ENCODE data around the gene SINHCAF. TPM values are rescaled to one million over a fixed set of nuclear protein-coding genes. Genes with fewer than 3 reads are reported as not detected.

The SINHCAF gene
- total RNA-seq, 1 donor = 14.9 TPM

- DNase-seq (ENCODE audit: low read depth) = no peak
- no peak for TF ChIP-seq CTCF (IDR thresholded peaks at IDR 0.05; ENCODE audit: insufficient read depth, low read length)
- H3K4me3 ChIP-seq (ENCODE audit: low read depth, low read length) = no peak overlapping the region
These were observed 29.8 kb upstream of the SINHCAF start for GRCh38 chr12:31355747-31356107.

DNA sequence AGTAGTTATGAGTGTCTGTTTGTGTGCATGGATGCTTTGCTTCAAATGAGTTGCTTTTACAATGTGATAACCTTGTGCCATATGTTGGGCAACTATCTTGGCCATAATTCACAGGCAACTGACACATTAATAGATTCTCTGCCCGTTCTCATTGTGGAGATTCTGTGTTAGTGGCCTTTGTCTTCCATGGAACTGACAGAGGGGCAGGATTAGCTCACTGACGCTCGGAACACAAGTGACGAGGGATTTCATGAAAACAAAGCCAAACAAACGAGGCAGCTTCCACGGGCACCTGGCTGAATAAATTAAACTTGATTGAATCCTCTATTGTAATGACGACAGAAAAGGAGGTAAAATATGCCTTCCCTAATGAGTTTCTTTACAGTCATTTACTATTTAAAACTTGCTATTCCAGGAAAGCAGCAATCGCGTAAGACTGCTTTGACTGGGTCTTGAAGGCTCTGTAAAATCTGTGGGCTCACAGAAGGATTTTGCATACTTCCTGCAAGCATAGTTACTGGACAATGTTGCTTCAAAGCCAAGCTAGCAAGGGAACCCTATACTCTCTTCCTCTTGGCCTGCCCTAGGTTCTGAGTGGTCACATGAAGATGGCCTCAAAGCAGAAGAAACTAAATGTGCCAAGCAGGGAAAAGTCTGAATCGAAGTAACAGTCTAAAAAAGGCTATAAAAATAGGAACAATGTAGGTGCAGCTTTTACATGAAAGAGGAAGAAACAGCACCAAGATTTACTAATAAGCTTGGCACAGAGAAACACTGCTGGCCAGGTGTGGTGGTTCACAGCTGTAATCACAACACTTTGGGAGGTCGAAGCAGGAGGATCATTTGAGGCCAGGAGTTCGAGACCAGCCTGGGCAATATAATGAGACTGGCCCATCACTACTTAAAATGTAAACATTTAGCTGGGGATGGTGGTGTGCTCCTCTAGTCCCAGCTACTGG, 28.1 kb upstream of the SINHCAF start:
- no peak for TF ChIP-seq CTCF (IDR thresholded peaks at IDR 0.05; ENCODE audit: insufficient read depth, low read length)
- DNase-seq (ENCODE audit: low read depth) = no peak
- no peak overlapping the region for H3K4me3 ChIP-seq (ENCODE audit: low read depth, low read length)

GRCh38 chr12:31346267-31346666, 20.3 kb upstream of the SINHCAF start:
- no peak for TF ChIP-seq CTCF (IDR thresholded peaks at IDR 0.05; ENCODE audit: insufficient read depth, low read length)
- no peak for DNase-seq (ENCODE audit: low read depth)
- no peak overlapping the region for H3K4me3 ChIP-seq (ENCODE audit: low read depth, low read length)

GRCh38 chr12:31343139-31343538, 17.2 kb upstream of the SINHCAF start:
- H3K4me3 ChIP-seq (ENCODE audit: low read depth, low read length) = no peak overlapping the region
- no peak for TF ChIP-seq CTCF (IDR thresholded peaks at IDR 0.05; ENCODE audit: insufficient read depth, low read length)
- no peak for DNase-seq (ENCODE audit: low read depth)

DNA sequence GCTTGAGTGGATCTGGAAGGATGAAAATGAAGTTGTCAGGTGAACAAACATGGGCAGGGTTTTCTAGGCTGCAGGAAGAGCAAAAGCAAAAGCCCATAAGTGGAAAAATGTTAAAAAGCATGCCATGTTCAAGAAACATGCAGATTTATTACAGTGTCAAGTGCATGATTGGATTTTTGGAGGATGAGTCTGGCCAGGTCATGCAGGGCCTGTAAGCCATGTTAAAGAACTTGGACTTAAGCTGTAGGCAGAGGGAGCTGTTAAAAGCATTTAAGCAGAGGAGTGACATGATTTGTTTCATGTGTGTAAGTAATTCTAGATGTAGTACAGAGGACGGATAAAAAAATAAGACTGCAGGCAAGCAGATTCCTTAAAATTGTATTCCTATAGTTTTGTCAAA, 16.3 kb upstream of the SINHCAF start:
- no peak for TF ChIP-seq CTCF (IDR thresholded peaks at IDR 0.05; ENCODE audit: insufficient read depth, low read length)
- H3K4me3 ChIP-seq (ENCODE audit: low read depth, low read length) = no peak overlapping the region
- DNase-seq (ENCODE audit: low read depth) = no peak

DNA sequence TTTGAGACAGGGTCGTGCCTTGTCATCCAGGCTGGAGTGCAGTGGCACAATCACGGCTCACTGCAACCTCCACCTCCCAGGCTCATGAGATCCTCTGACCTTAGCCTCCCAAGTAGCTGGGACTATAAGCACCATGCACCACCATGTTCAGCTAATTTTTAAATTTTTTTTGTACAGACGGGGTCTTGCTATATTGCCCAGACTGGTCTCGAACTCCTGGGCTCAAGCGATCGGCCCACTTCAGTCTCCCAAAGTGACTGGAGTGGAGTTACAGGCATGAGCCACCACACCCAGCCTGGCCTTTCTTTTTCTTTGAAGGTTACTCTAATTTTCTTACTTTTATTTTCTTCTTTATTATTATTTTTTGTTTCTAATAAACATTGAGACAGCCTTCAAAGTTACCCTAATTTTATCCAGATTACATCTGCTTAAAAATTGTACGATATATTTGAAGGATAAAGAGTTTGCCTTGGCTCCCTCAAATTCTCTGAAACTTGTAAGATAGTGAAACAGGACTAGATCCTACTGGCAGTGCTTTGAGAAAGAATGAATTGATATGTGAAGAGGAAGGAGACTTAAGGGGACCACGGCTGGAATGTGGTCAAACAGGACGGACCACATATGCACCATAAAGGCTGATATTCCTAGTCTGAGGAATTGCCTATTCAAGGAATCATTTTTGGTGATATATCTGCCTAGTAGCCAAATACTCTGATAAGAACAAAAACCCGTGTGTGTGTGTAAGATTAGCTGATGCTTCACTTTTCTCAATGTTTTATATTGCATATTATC, 14.1 kb upstream of the SINHCAF start:
- TF ChIP-seq CTCF (IDR thresholded peaks at IDR 0.05; ENCODE audit: insufficient read depth, low read length) = no peak
- no peak for DNase-seq (ENCODE audit: low read depth)
- no peak overlapping the region for H3K4me3 ChIP-seq (ENCODE audit: low read depth, low read length)
